WTC11 (cell line): ENCODE measurements around the gene BRMS1. TPM values are rescaled to one million over a fixed set of nuclear protein-coding genes. Genes with fewer than 3 reads are reported as not detected.

ENCODE experiments used
- ATAC-seq: fragments of 200-7000 bp; cut with Tn5 transposase; 2 replicates; pipeline ENCODE4 v1.10.0; 2021; ENCODE audit warnings: mild to moderate bottlenecking, moderate library complexity
- CTCF ChIA-PET: fragments of 300-600 bp; sonication (Branson Sonifier 250); formaldehyde crosslinking; loops from one replicate; lab custom pipeline; 2021; ENCODE audit warnings: antibody characterized with exemption; lab: Charles Lee
- POLR2A ChIA-PET: fragments of 350-600 bp; sonication (Branson Sonifier 250); formaldehyde crosslinking; loops from one replicate; lab custom pipeline; 2021; ENCODE audit warnings: antibody characterized with exemption; lab: Charles Lee
- DNase-seq: peaks from one replicate; pipeline ENCODE4 v3.0.0; 2021; ENCODE audit warnings: low spot score
- H3K27ac Mint-ChIP-seq: 2 replicates; pipeline ENCODE4 v1.8.0; 2021; ENCODE audit warnings: mixed read lengths
- H3K27me3 Mint-ChIP-seq: 2 replicates; pipeline ENCODE4 v1.8.0; 2021; ENCODE audit warnings: low read depth, mild to moderate bottlenecking, moderate library complexity, mixed read lengths
- H3K36me3 Mint-ChIP-seq: 2 replicates; pipeline ENCODE4 v1.8.0; 2021; ENCODE audit warnings: mixed read lengths
- H3K4me1 Mint-ChIP-seq: 2 replicates; pipeline ENCODE4 v1.8.0; 2022; ENCODE audit warnings: mixed read lengths
- H3K4me3 Mint-ChIP-seq: 2 replicates; pipeline ENCODE4 v1.8.0; 2021; ENCODE audit warnings: mild to moderate bottlenecking, moderate library complexity, mixed read lengths
- H3K9me3 Mint-ChIP-seq: 2 replicates; pipeline ENCODE4 v1.8.0; 2021; ENCODE audit warnings: mixed read lengths
- CDX4 ChIP-seq: fragments of 250-450 bp; sonication (Bioruptor Pico); IDR thresholded peaks from 2 replicates; pipeline ENCODE4 v1.9.0; 2021; ENCODE audit warnings: moderate library complexity, mild to moderate bottlenecking, inconsistent platforms, borderline replicate concordance
- E2F1 ChIP-seq: sonication (generic); formaldehyde crosslinking; IDR thresholded peaks from 2 replicates; pipeline ENCODE4 v1.8.0; 2022; ENCODE audit warnings: mild to moderate bottlenecking, missing genetic modification reagents
- ELF4 ChIP-seq: sonication (generic); formaldehyde crosslinking; IDR thresholded peaks from 2 replicates; pipeline ENCODE4 v1.8.1; 2022; ENCODE audit warnings: low read depth, mild to moderate bottlenecking, moderate library complexity, missing genetic modification reagents
- EMX1 ChIP-seq: fragments of 250-450 bp; sonication (Bioruptor Pico); IDR thresholded peaks from 2 replicates; pipeline ENCODE4 v1.8.0; 2021; ENCODE audit warnings: mild to moderate bottlenecking
- ESRRA ChIP-seq: sonication (generic); formaldehyde crosslinking; IDR thresholded peaks from 2 replicates; pipeline ENCODE4 v1.8.1; 2022; ENCODE audit warnings: mild to moderate bottlenecking, missing genetic modification reagents, borderline replicate concordance
- FOXP4 ChIP-seq: sonication (generic); formaldehyde crosslinking; IDR thresholded peaks from 2 replicates; pipeline ENCODE4 v1.8.0; 2022; ENCODE audit warnings: mild to moderate bottlenecking, missing genetic modification reagents
- IRF1 ChIP-seq: sonication (generic); formaldehyde crosslinking; IDR thresholded peaks from 2 replicates; pipeline ENCODE4 v1.8.0; 2023; ENCODE audit warnings: missing genetic modification reagents
- JUN ChIP-seq: sonication (generic); formaldehyde crosslinking; IDR thresholded peaks from 2 replicates; pipeline ENCODE4 v1.8.0; 2023; ENCODE audit warnings: mild to moderate bottlenecking, missing genetic modification reagents
- RORB ChIP-seq: fragments of 250-450 bp; sonication (Bioruptor Pico); IDR thresholded peaks from 2 replicates; pipeline ENCODE4 v1.9.0; 2021; ENCODE audit warnings: mild to moderate bottlenecking
- SMAD4 ChIP-seq: sonication (generic); formaldehyde crosslinking; IDR thresholded peaks from 2 replicates; pipeline ENCODE4 v1.8.0; 2022; ENCODE audit warnings: mild to moderate bottlenecking, missing genetic modification reagents
- SP1 ChIP-seq: sonication (generic); formaldehyde crosslinking; conservative IDR thresholded peaks from 2 replicates; pipeline ENCODE4 v1.8.1; 2022; ENCODE audit warnings: missing genetic modification reagents
- TEAD4 ChIP-seq: sonication (generic); formaldehyde crosslinking; IDR thresholded peaks from 2 replicates; pipeline ENCODE4 v1.8.0; 2022; ENCODE audit warnings: mild to moderate bottlenecking, missing genetic modification reagents
- USF1 ChIP-seq: sonication (generic); formaldehyde crosslinking; IDR thresholded peaks from 2 replicates; pipeline ENCODE4 v1.8.0; 2022; ENCODE audit warnings: mild to moderate bottlenecking, missing genetic modification reagents
- ZBTB21 ChIP-seq: sonication (generic); formaldehyde crosslinking; IDR thresholded peaks from 2 replicates; pipeline ENCODE4 v1.8.1; 2023; ENCODE audit warnings: mild to moderate bottlenecking, missing genetic modification reagents, borderline replicate concordance
- ZBTB43 ChIP-seq: sonication (generic); formaldehyde crosslinking; IDR thresholded peaks from 2 replicates; pipeline ENCODE4 v1.8.1; 2023; ENCODE audit warnings: mild to moderate bottlenecking, missing genetic modification reagents
- ZNF138 ChIP-seq: sonication (generic); formaldehyde crosslinking; conservative IDR thresholded peaks from 2 replicates; pipeline ENCODE4 v1.8.1; 2022; ENCODE audit warnings: mild to moderate bottlenecking, moderate library complexity, missing genetic modification reagents
- ZNF263 ChIP-seq: sonication (generic); formaldehyde crosslinking; IDR thresholded peaks from 2 replicates; pipeline ENCODE4 v1.8.1; 2022; ENCODE audit warnings: low read depth, mild to moderate bottlenecking, moderate library complexity, missing genetic modification reagents
- total RNA-seq: library from RNA; stranded (reverse); gene quantifications from 3 replicates; pipeline ENCODE4 v1.2.3, GENCODE V29; 2021

BRMS1 gene
- total RNA-seq, 1 experiment from 2014 or later: 44.5 TPM

- no peaks in the 10 kb centered on the region for H3K36me3 Mint-ChIP-seq
- DNase-seq: no peak
- CTCF ChIA-PET: no interaction called here
- no peak overlapping the region for H3K4me3 Mint-ChIP-seq
- POLR2A ChIA-PET: no interaction called here
- peaks cover 11% of the 10 kb centered on the region for H3K27me3 Mint-ChIP-seq
- peak; percentile 6 for ATAC-seq
- H3K9me3 Mint-ChIP-seq: 0 out of 2 replicates have a peak, but pooled peaks cover 6% of the 10 kb centered on the region
- TF ChIP-seq TEAD4 (CRISPR knock-in tag) (no peak), ELF4 (CRISPR knock-in tag) (no peak), USF1 (CRISPR knock-in tag) (no peak), IRF1 (CRISPR knock-in tag) (0 out of 2 replicates have a peak, but pooled peaks have one; percentile 57), ZBTB21 (CRISPR knock-in tag) (peak; percentile 41; the same call in 1 of the 2 replicates), EMX1 (no peak), SMAD4 (CRISPR knock-in tag) (no peak)
- H3K4me1 Mint-ChIP-seq: peaks cover 15% of the 10 kb centered on the region
- H3K27ac Mint-ChIP-seq: no peak overlapping the region
These were observed 16.9 kb downstream of the BRMS1 start for GRCh38 chr11:66328031-66328301.

- TF ChIP-seq SP1 (CRISPR knock-in tag): no peak
- POLR2A ChIA-PET: interaction anchor here (1.4 to 1.6 kb wide), 2 partner anchors 10 to 14 kb away, joined by 4 to 5 read pairs; no protein-coding TSS in a partner anchor
- peaks cover 15% of the 10 kb centered on the region for H3K4me1 Mint-ChIP-seq
- ATAC-seq (no peak), DNase-seq (no peak)
- peaks cover 11% of the 10 kb centered on the region for H3K27me3 Mint-ChIP-seq
- H3K27ac Mint-ChIP-seq: 0 out of 2 replicates have a peak overlapping the region, but pooled peaks have one; percentile 0
- H3K36me3 Mint-ChIP-seq: no peaks in the 10 kb centered on the region
- H3K9me3 Mint-ChIP-seq: 0 out of 2 replicates have a peak, but pooled peaks cover 6% of the 10 kb centered on the region
- CTCF ChIA-PET: interaction anchor here (0.5 to 1.6 kb wide), 9 partner anchors 9 to 318 kb away, joined by 3 to 45 read pairs (median 5); partner anchors contain the start of genes CD248, RIN1 and YIF1A
- H3K4me3 Mint-ChIP-seq: no peak overlapping the region
These were observed 17.5 kb downstream of the BRMS1 start for GRCh38 chr11:66327171-66328030.

- POLR2A ChIA-PET: interaction anchor here (1.4 to 1.6 kb wide), 2 partner anchors 9 to 13 kb away, joined by 4 to 5 read pairs; no protein-coding TSS in a partner anchor
- 0 out of 2 replicates have a peak, but pooled peaks cover 6% of the 10 kb centered on the region for H3K9me3 Mint-ChIP-seq
- CTCF ChIA-PET: interaction anchor here (0.6 to 1.6 kb wide), 9 partner anchors 9 to 104 kb away, joined by 3 to 45 read pairs (median 5); partner anchors contain the start of genes CD248, RIN1 and YIF1A
- H3K4me3 Mint-ChIP-seq: no peak overlapping the region
- H3K36me3 Mint-ChIP-seq: no peaks in the 10 kb centered on the region
- DNase-seq (no peak), ATAC-seq (no peak)
- TF ChIP-seq FOXP4 (no peak), SMAD4 (CRISPR knock-in tag) (no peak), ZNF138 (CRISPR knock-in tag) (no peak), ZBTB21 (CRISPR knock-in tag) (no peak)
- peaks cover 15% of the 10 kb centered on the region for H3K4me1 Mint-ChIP-seq
- H3K27ac Mint-ChIP-seq: no peak overlapping the region
- H3K27me3 Mint-ChIP-seq: peaks cover 11% of the 10 kb centered on the region
These were observed 18.4 kb downstream of the BRMS1 start for GRCh38 chr11:66326261-66327111.

- Mint-ChIP-seq H3K9me3 (peaks cover 8% of the 10 kb centered on the region), H3K36me3 (peaks cover 2% of the 10 kb centered on the region), H3K4me1 (peaks cover 15% of the 10 kb centered on the region), H3K4me3 (no peak overlapping the region), H3K27ac (no peak overlapping the region), H3K27me3 (peaks cover 13% of the 10 kb centered on the region)
- ATAC-seq (no peak), DNase-seq (no peak)
- POLR2A ChIA-PET: interaction anchor here (1.7 kb wide), 1 partner anchor 13 kb away, joined by 8 read pairs; no protein-coding TSS in a partner anchor
- CTCF ChIA-PET: interaction anchor here (1.0 to 2.1 kb wide), 2 partner anchors 13 to 43 kb away, joined by 3 to 27 read pairs; no protein-coding TSS in a partner anchor
- TF ChIP-seq RORB (CRISPR knock-in tag) (no peak), JUN (CRISPR knock-in tag) (no peak), ZNF263 (CRISPR knock-in tag) (no peak), ESRRA (CRISPR knock-in tag) (no peak), TEAD4 (CRISPR knock-in tag) (no peak), ZNF138 (CRISPR knock-in tag) (no peak), CDX4 (CRISPR knock-in tag) (no peak), ZBTB43 (no peak), E2F1 (CRISPR knock-in tag) (no peak)
- TF ChIP-seq, all 79 proteins: peak for 0
These were observed 19.6 kb downstream of the BRMS1 start for GRCh38 chr11:66325263-66325671.
